Effector memory CD4-positive, alpha-beta T cell (primary cell): Measurements from ENCODE around the gene PDE4D.

Experiments
- DNase-seq, 3 donors: peaks; one replicate each; pipeline ENCODE4 v3.0.0-alpha.2; 2020
- H3K27ac ChIP-seq: 2 replicates; pipeline ENCODE4 v1.7.0; 2013; ENCODE audit warnings: mild to moderate bottlenecking, low read length, moderate library complexity; ENCODE audit not compliant: insufficient read depth, poor library complexity, severe bottlenecking
- H3K27me3 ChIP-seq: replicated peaks from 2 replicates; pipeline ENCODE4 v1.7.0; 2013; ENCODE audit warnings: mild to moderate bottlenecking, low read length; ENCODE audit not compliant: insufficient read depth, control insufficient read depth, poor library complexity, severe bottlenecking
- H3K36me3 ChIP-seq: 2 replicates; pipeline ENCODE4 v1.7.0; 2013; ENCODE audit warnings: mild to moderate bottlenecking, low read length, moderate library complexity; ENCODE audit not compliant: control insufficient read depth, insufficient read depth
- H3K4me1 ChIP-seq: 2 replicates; pipeline ENCODE4 v1.7.0; 2013; ENCODE audit warnings: low read length, mild to moderate bottlenecking; ENCODE audit not compliant: control insufficient read depth, insufficient read depth, poor library complexity, severe bottlenecking
- H3K4me3 ChIP-seq: 2 replicates; pipeline ENCODE4 v1.7.0; 2013; ENCODE audit warnings: low read length, low read depth, mild to moderate bottlenecking; ENCODE audit not compliant: insufficient read depth, poor library complexity, severe bottlenecking
- H3K9me3 ChIP-seq: 2 replicates; pipeline ENCODE4 v1.7.0; 2013; ENCODE audit warnings: mild to moderate bottlenecking, low read length, moderate library complexity; ENCODE audit not compliant: control insufficient read depth

PDE4D gene

DNA sequence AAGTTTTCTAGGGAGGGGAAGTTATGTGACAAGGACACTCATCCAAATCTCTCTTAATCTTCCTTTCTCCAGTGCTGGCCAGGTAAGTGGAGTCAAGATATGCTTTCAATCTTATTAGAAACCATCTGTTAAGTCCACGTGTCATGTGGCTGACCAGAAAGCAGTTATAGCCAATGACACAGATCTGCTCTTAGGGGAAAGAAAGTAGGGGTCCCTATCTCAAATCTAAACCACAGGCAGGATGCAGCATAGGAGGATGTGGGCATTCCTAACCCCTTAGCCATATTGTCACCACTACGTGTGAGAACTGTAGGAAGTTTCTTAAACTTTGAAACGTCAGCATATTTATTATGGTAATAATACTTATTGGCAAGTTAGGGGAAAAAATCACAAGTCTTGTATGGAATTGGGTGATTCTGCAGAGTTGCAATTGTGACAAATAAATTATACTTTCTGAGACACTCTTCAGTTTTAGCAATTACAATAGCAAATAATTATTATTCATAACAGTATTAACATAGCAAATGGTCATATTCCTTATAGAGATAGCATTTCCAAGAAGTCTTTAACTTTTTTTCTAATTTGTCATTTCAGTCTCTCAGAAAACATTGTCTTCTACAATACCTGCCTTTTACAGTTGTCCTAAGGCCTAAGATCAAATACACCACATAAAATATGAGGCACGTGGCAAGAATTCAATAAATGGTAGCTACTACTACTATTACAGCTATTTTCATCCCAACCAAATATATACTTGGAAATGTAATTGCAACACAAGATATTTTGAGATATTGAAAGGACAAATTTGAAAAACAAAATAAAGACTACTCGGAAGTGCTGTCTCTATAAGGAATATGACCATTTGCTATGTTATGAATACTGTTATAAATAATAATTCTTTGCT is 236.9 kb downstream of the PDE4D start:
- no peaks in the 10 kb centered on the region for H3K36me3 ChIP-seq
- H3K27ac ChIP-seq = no peak overlapping the region
- H3K9me3 ChIP-seq = no peaks in the 10 kb centered on the region
- DNase-seq = no peak
- H3K4me1 ChIP-seq = no peaks in the 10 kb centered on the region
- no peak overlapping the region for H3K4me3 ChIP-seq
- H3K27me3 ChIP-seq = no peaks in the 10 kb centered on the region

- DNase-seq = no peak
- H3K36me3 ChIP-seq = no peaks in the 10 kb centered on the region
- no peaks in the 10 kb centered on the region for H3K27me3 ChIP-seq
- H3K4me1 ChIP-seq = no peaks in the 10 kb centered on the region
- H3K4me3 ChIP-seq = no peak overlapping the region
- no peaks in the 10 kb centered on the region for H3K9me3 ChIP-seq
- no peak overlapping the region for H3K27ac ChIP-seq
These were observed 237.7 kb downstream of the PDE4D start for GRCh38 chr5:59655693-59656309.

GRCh38 chr5:59654691-59655090 is 238.8 kb downstream of the PDE4D start:
- H3K27me3 ChIP-seq = no peaks in the 10 kb centered on the region
- H3K27ac ChIP-seq = no peak overlapping the region
- no peaks in the 10 kb centered on the region for H3K36me3 ChIP-seq
- DNase-seq = no peak
- no peak overlapping the region for H3K4me3 ChIP-seq
- no peaks in the 10 kb centered on the region for H3K9me3 ChIP-seq
- no peaks in the 10 kb centered on the region for H3K4me1 ChIP-seq

- Histone ChIP-seq H3K4me3 (no peak overlapping the region), H3K4me1 (no peaks in the 10 kb centered on the region), H3K27me3 (no peaks in the 10 kb centered on the region), H3K27ac (no peak overlapping the region), H3K9me3 (no peaks in the 10 kb centered on the region), H3K36me3 (no peaks in the 10 kb centered on the region)
- no peak for DNase-seq
These were observed 241.1 kb downstream of the PDE4D start for GRCh38 chr5:59652449-59652848.

- Histone ChIP-seq H3K9me3 (no peaks in the 10 kb centered on the region), H3K4me1 (no peaks in the 10 kb centered on the region), H3K36me3 (no peaks in the 10 kb centered on the region), H3K27ac (no peak overlapping the region), H3K27me3 (no peaks in the 10 kb centered on the region), H3K4me3 (no peak overlapping the region)
- no peak for DNase-seq
These were observed 244.3 kb downstream of the PDE4D start for GRCh38 chr5:59648949-59649921.

DNA sequence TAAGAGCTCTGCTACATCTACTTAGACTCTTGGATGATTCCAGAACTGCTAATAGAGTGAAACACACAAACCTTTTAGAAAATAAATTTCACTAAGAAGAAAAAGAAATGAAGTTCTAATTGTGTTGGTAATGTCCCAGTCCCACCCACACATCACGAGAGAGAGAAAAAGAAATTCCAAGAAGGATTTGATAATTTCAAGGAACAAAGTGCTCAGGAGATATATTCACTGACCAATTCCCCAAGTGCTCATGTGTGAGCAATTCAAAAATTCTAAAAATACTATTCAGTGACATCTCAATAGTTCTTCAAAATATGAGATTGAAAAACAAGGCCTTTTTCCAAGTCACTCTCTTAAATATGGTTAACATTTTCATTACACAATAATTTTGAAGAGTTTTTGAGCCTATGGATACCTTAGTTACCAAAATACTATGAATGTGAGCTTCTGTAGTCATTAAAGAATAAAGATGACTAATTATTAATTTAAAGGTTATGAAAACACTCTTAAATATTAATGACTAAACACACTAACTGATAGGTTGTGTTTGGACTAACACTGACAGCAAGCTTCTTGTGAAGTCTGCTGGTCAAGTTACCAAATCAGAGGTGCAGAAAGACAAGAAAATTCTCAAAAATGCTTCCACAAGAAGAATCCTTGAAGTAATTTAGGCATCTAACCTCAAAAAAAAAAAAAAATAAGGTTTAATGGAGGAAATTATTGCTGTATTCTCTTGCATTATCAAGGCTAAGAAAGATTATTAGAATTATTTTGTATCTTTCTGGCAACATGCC is 245.3 kb downstream of the PDE4D start:
- Histone ChIP-seq H3K27ac (no peak overlapping the region), H3K36me3 (no peaks in the 10 kb centered on the region), H3K9me3 (no peaks in the 10 kb centered on the region), H3K4me1 (no peaks in the 10 kb centered on the region), H3K27me3 (no peaks in the 10 kb centered on the region), H3K4me3 (no peak overlapping the region)
- no peak for DNase-seq

- H3K27ac ChIP-seq = no peak overlapping the region
- H3K27me3 ChIP-seq = no peaks in the 10 kb centered on the region
- no peak overlapping the region for H3K4me3 ChIP-seq
- no peak for DNase-seq
- H3K36me3 ChIP-seq = no peaks in the 10 kb centered on the region
- no peaks in the 10 kb centered on the region for H3K9me3 ChIP-seq
- H3K4me1 ChIP-seq = no peaks in the 10 kb centered on the region
These were observed 248.1 kb downstream of the PDE4D start for GRCh38 chr5:59645380-59645779.

- H3K4me3 ChIP-seq = no peak overlapping the region
- no peak for DNase-seq
- no peaks in the 10 kb centered on the region for H3K27me3 ChIP-seq
- no peaks in the 10 kb centered on the region for H3K9me3 ChIP-seq
- H3K36me3 ChIP-seq = no peaks in the 10 kb centered on the region
- H3K4me1 ChIP-seq = no peaks in the 10 kb centered on the region
- H3K27ac ChIP-seq = no peak overlapping the region
These were observed 253.1 kb downstream of the PDE4D start for GRCh38 chr5:59640411-59640810.

- Histone ChIP-seq H3K4me3 (no peak overlapping the region), H3K27me3 (no peaks in the 10 kb centered on the region), H3K9me3 (no peaks in the 10 kb centered on the region), H3K4me1 (no peaks in the 10 kb centered on the region), H3K27ac (no peak overlapping the region), H3K36me3 (no peaks in the 10 kb centered on the region)
- DNase-seq = no peak
These were observed 255.5 kb downstream of the PDE4D start for GRCh38 chr5:59637884-59638580.
